Measurements from ENCODE around the gene DUSP8.

DNA sequence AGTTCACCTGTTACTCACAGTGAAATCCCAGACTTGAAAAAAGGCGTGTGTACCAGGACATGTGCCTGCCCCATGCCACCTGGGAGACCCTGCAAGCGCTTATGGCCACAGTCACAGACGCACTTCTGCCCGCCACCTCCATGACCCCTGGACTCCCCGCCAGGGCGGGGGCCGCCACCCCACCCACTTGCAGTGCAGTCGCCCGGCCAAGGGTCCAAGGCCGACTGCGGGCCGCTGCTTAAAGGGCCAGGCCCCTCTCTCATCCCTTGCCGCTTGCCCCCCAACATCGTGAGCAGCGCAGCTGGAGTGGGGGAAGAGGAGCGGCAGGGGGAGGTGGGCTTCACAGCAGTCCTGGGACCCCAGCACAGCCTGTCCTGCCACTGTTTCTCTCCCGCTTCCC is 10.8 kb downstream of the DUSP8 start:
- TF ChIP-seq ZBTB21 (tag by site-specific recombination; IDR thresholded peaks at IDR 0.05) (no peak), IKZF3 (tag by site-specific recombination; IDR thresholded peaks at IDR 0.05) (no peak), ZNF654 (tag by site-specific recombination; IDR thresholded peaks at IDR 0.05; ENCODE audit: low read depth) (no peak), GLI4 (tag by site-specific recombination; IDR thresholded peaks at IDR 0.05) (no peak), ZNF274 (IDR thresholded peaks at IDR 0.05; ENCODE audit: low read length) (no peak), ZNF274 (tag by site-specific recombination; IDR thresholded peaks at IDR 0.05; ENCODE audit: borderline replicate concordance) (no peak)
- TF ChIP-seq, protein P1, sequence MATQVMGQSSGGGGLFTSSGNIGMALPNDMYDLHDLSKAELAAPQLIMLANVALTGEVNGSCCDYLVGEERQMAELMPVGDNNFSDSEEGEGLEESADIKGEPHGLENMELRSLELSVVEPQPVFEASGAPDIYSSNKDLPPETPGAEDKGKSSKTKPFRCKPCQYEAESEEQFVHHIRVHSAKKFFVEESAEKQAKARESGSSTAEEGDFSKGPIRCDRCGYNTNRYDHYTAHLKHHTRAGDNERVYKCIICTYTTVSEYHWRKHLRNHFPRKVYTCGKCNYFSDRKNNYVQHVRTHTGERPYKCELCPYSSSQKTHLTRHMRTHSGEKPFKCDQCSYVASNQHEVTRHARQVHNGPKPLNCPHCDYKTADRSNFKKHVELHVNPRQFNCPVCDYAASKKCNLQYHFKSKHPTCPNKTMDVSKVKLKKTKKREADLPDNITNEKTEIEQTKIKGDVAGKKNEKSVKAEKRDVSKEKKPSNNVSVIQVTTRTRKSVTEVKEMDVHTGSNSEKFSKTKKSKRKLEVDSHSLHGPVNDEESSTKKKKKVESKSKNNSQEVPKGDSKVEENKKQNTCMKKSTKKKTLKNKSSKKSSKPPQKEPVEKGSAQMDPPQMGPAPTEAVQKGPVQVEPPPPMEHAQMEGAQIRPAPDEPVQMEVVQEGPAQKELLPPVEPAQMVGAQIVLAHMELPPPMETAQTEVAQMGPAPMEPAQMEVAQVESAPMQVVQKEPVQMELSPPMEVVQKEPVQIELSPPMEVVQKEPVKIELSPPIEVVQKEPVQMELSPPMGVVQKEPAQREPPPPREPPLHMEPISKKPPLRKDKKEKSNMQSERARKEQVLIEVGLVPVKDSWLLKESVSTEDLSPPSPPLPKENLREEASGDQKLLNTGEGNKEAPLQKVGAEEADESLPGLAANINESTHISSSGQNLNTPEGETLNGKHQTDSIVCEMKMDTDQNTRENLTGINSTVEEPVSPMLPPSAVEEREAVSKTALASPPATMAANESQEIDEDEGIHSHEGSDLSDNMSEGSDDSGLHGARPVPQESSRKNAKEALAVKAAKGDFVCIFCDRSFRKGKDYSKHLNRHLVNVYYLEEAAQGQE (tag by site-specific recombination; IDR thresholded peaks at IDR 0.05): no peak
- TF ChIP-seq, protein P2, sequence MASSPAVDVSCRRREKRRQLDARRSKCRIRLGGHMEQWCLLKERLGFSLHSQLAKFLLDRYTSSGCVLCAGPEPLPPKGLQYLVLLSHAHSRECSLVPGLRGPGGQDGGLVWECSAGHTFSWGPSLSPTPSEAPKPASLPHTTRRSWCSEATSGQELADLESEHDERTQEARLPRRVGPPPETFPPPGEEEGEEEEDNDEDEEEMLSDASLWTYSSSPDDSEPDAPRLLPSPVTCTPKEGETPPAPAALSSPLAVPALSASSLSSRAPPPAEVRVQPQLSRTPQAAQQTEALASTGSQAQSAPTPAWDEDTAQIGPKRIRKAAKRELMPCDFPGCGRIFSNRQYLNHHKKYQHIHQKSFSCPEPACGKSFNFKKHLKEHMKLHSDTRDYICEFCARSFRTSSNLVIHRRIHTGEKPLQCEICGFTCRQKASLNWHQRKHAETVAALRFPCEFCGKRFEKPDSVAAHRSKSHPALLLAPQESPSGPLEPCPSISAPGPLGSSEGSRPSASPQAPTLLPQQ (tag by site-specific recombination; IDR thresholded peaks at IDR 0.05): no peak
- TF ChIP-seq, protein P3, sequence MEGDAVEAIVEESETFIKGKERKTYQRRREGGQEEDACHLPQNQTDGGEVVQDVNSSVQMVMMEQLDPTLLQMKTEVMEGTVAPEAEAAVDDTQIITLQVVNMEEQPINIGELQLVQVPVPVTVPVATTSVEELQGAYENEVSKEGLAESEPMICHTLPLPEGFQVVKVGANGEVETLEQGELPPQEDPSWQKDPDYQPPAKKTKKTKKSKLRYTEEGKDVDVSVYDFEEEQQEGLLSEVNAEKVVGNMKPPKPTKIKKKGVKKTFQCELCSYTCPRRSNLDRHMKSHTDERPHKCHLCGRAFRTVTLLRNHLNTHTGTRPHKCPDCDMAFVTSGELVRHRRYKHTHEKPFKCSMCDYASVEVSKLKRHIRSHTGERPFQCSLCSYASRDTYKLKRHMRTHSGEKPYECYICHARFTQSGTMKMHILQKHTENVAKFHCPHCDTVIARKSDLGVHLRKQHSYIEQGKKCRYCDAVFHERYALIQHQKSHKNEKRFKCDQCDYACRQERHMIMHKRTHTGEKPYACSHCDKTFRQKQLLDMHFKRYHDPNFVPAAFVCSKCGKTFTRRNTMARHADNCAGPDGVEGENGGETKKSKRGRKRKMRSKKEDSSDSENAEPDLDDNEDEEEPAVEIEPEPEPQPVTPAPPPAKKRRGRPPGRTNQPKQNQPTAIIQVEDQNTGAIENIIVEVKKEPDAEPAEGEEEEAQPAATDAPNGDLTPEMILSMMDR (tag by site-specific recombination; IDR thresholded peaks at IDR 0.05): no peak
